ENCODE measurements around the gene BFSP2.

Gene BFSP2

DNA sequence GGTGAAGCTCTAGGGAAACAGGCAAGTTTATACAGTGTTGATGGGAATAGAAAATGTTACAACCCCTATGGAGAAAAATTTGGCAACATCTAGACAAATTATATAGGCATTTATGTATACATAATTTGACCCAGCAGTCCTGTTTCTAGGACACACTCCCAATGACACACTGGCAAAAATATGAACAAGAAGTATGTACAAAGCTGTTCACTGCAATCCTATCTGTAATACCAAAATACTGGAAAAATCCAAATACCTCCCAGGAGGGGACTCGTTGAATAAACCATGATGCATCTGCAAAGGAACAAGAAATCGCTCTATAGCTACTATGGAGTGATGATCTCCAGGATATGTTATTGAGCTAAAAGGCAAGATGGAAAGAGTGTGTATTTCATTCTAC lies 8.5 kb downstream of the BFSP2 start:
- ChIA-PET CTCF (interaction anchor here (0.7 to 3.0 kb wide), 7 partner anchors 16 to 682 kb away, joined by 3 to 13 read pairs (median 3); no protein-coding TSS in a partner anchor), POLR2A (no interaction called here)
- H3K4me3 ChIP-seq (ENCODE audit: low read depth, low read length) = no peak overlapping the region
- peak; percentile 55 for DNase-seq (ENCODE audit: low read depth, low spot score)
- TF ChIP-seq, protein P1, sequence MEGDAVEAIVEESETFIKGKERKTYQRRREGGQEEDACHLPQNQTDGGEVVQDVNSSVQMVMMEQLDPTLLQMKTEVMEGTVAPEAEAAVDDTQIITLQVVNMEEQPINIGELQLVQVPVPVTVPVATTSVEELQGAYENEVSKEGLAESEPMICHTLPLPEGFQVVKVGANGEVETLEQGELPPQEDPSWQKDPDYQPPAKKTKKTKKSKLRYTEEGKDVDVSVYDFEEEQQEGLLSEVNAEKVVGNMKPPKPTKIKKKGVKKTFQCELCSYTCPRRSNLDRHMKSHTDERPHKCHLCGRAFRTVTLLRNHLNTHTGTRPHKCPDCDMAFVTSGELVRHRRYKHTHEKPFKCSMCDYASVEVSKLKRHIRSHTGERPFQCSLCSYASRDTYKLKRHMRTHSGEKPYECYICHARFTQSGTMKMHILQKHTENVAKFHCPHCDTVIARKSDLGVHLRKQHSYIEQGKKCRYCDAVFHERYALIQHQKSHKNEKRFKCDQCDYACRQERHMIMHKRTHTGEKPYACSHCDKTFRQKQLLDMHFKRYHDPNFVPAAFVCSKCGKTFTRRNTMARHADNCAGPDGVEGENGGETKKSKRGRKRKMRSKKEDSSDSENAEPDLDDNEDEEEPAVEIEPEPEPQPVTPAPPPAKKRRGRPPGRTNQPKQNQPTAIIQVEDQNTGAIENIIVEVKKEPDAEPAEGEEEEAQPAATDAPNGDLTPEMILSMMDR (IDR thresholded peaks at IDR 0.05; ENCODE audit: insufficient read depth, low read length, missing control alignments) = no peak

GRCh38 chr3:133408961-133409360 lies 9.1 kb downstream of the BFSP2 start:
- peak; percentile 61 for DNase-seq (ENCODE audit: low read depth, low spot score)
- no peak overlapping the region for H3K4me3 ChIP-seq (ENCODE audit: low read depth, low read length)
- ChIA-PET CTCF (interaction anchor here (0.7 to 3.0 kb wide), 8 partner anchors 16 to 683 kb away, joined by 3 to 13 read pairs (median 3); no protein-coding TSS in a partner anchor), POLR2A (no interaction called here)
- TF ChIP-seq, protein P1 (IDR thresholded peaks at IDR 0.05; ENCODE audit: insufficient read depth, low read length, missing control alignments) = no peak

DNA sequence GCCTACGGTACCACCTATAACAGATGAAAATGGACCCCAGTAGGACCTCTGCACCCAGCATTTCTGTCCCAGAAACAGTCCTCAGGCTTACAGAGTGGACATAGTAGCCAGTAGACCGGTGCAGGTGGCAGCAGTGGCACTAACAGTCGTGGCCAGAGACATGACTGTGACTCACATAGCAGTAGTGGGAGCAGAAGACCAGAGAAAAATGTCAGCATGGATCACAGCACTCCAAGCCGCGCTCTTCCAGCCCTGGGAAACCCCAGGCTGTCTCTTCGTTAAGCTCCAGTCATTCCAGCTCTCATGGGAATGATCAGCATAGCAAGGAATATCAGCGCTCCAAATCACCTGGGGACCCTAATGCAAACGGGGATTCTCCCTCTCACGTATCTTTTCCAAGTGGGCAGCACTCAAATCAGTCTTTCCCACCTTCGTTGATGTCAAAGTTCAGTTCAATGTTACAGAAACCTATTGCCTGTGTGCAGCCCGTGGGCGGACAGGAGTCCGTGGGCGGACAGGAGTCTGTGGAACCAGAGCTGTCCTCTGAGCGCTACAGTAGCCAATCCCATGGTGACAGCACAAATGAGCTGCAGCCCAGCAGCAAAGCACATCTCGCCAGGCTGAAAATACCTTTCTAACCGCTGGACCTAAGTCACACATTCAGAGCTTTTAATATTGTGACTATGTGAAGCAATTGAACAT lies 10.5 kb downstream of the BFSP2 start:
- H3K4me3 ChIP-seq (ENCODE audit: low read depth, low read length) = no peak overlapping the region
- ChIA-PET POLR2A (no interaction called here), CTCF (interaction anchor here (1.0 to 4.3 kb wide), 6 partner anchors 12 to 684 kb away, joined by 4 to 29 read pairs (median 10); no protein-coding TSS in a partner anchor)
- no peak for DNase-seq (ENCODE audit: low read depth, low spot score)
- TF ChIP-seq, protein P1 (IDR thresholded peaks at IDR 0.05; ENCODE audit: insufficient read depth, low read length, missing control alignments) = no peak

- POLR2A ChIA-PET = no interaction called here
- no peak for DNase-seq (ENCODE audit: low read depth, low spot score)
Measured at GRCh38 chr3:133412183-133413132, 12.6 kb downstream of the BFSP2 start.

GRCh38 chr3:133413161-133414020 lies 13.5 kb downstream of the BFSP2 start:
- TF ChIP-seq, protein P1 (IDR thresholded peaks at IDR 0.05; ENCODE audit: insufficient read depth, low read length, missing control alignments) = no peak
- no peak for DNase-seq (ENCODE audit: low read depth, low spot score)
- peak overlapping the region; percentile 19; the same call in 1 of the 2 replicates for H3K4me3 ChIP-seq (ENCODE audit: low read depth, low read length)
- CTCF ChIA-PET = interaction anchor here (1.1 to 4.3 kb wide), 6 partner anchors 9 to 682 kb away, joined by 3 to 29 read pairs (median 8); no protein-coding TSS in a partner anchor
- POLR2A ChIA-PET = no interaction called here

More at GRCh38 chr3:133412183-133413132, 12.6 kb downstream of the BFSP2 start:
- CTCF ChIA-PET = interaction anchor here (0.6 to 4.3 kb wide), 9 partner anchors 10 to 690 kb away, joined by 3 to 29 read pairs (median 5); no protein-coding TSS in a partner anchor
- peak overlapping the region; percentile 19 for H3K4me3 ChIP-seq (ENCODE audit: low read depth, low read length)
- TF ChIP-seq, protein P1 (IDR thresholded peaks at IDR 0.05; ENCODE audit: insufficient read depth, low read length, missing control alignments) = no peak
